Muscle of leg (tissue), 11 donors: Measurements from ENCODE around the gene RELA. TPM values are rescaled to one million over a fixed set of nuclear protein-coding genes. Genes with fewer than 3 reads are reported as not detected.

ENCODE experiments used
- DNase-seq: peaks from one replicate; pipeline ENCODE4 v3.0.0; 2013
- H3K27ac ChIP-seq: one replicate; pipeline ENCODE4 v1.5.1; 2013; ENCODE audit warnings: mild to moderate bottlenecking, low read length, control low read depth
- H3K27me3 ChIP-seq: one replicate; pipeline ENCODE4 v1.6.1; 2013; ENCODE audit warnings: low read length; ENCODE audit not compliant: control insufficient read depth, insufficient read depth
- H3K36me3 ChIP-seq: one replicate; pipeline ENCODE4 v1.6.1; 2013; ENCODE audit warnings: low read length; ENCODE audit not compliant: control insufficient read depth, insufficient read depth
- H3K4me1 ChIP-seq: one replicate; pipeline ENCODE4 v1.6.1; 2013; ENCODE audit warnings: low read length; ENCODE audit not compliant: control insufficient read depth, insufficient read depth
- H3K4me3 ChIP-seq: one replicate; pipeline ENCODE4 v1.5.1; 2013; ENCODE audit warnings: low read length, control low read depth
- H3K9me3 ChIP-seq: replicated peaks from 2 replicates; pipeline ENCODE4 v1.6.1; 2013; ENCODE audit warnings: low read depth, low read length; ENCODE audit not compliant: control insufficient read depth
- WGBS: methylation state at CpG from one replicate; pipeline ENCODE4 v1.1.5; 2013; ENCODE audit warnings: missing lambda C conversion rate; ENCODE audit not compliant: insufficient coverage; 5-methylcytosine and 5-hydroxymethylcytosine counted together
- polyA plus RNA-seq, 8 donors: library from polyadenylated mRNA; unstranded; fragments of 120-200 nt; gene quantifications; one replicate each; pipeline versions ENCODE4 v1.2.1 to v1.2.3, GENCODE V29; 2013; ENCODE audit warnings: inconsistent platforms in 1 of 8, low replicate concordance in 1 of 8; ENCODE audit not compliant: insufficient read length in 8 of 8, insufficient read depth in 1 of 8
- total RNA-seq: library from RNA; stranded (reverse); fragments of 120-200 nt; gene quantifications from one replicate; pipeline ENCODE4 v1.2.4, GENCODE V29; 2013

RELA gene
- total and polyA plus RNA-seq, 9 donors = 18.8 to 54.2 (median 42.8) TPM

GRCh38 chr11:65657426-65657825 lies 5.3 kb downstream of the RELA start:
- H3K4me3 ChIP-seq = no peak overlapping the region
- DNase-seq = no peak
- peaks cover 79% of the 10 kb centered on the region for H3K36me3 ChIP-seq
- no peaks in the 10 kb centered on the region for H3K9me3 ChIP-seq
- H3K27me3 ChIP-seq = no peaks in the 10 kb centered on the region
- no peak overlapping the region for H3K27ac ChIP-seq
- H3K4me1 ChIP-seq = peaks cover 38% of the 10 kb centered on the region
- WGBS = 87% methylated on average over 7 of the region's 7 CpGs

DNA sequence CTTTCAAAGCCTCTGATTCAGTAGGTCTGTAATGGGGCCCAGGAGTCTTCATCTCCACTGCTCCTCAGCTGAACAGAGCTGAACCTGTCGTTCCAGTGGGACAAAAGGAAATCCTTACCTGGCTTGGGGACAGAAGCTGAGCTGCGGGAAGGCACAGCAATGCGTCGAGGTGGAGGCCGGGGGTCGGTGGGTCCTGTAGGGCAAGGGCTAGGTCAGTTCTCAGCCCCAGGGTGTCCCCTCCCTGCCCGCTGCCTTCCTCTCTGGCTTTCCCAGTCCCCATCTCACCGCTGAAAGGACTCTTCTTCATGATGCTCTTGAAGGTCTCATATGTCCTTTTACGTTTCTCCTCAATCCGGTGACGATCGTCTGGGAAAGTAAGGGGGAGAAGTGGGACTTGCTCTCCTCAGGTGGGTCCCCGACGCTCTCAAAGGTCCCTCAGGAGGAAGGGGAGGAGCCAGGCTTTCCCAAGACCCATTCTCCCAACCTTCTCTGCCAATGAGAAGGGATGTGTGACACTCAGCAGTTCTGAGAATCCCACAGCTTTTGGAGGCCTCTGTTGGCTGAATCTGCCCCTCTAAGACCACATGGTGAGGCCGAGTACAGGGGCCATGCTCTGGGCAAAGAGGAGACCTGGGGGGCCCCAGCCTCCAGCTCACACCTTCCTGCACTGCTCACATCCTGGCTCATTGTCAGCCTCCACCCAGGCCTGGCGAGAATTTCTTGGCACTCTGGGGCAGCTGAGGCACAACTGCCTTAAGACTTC lies 7.0 kb downstream of the RELA start:
- no peak overlapping the region for H3K4me3 ChIP-seq
- no peak overlapping the region for H3K27ac ChIP-seq
- H3K4me1 ChIP-seq = peaks cover 40% of the 10 kb centered on the region
- WGBS = 85% methylated on average over 7 of the region's 16 CpGs
- peaks cover 80% of the 10 kb centered on the region for H3K36me3 ChIP-seq
- DNase-seq = peak; percentile 14
- H3K27me3 ChIP-seq = no peaks in the 10 kb centered on the region
- H3K9me3 ChIP-seq = no peaks in the 10 kb centered on the region

DNA sequence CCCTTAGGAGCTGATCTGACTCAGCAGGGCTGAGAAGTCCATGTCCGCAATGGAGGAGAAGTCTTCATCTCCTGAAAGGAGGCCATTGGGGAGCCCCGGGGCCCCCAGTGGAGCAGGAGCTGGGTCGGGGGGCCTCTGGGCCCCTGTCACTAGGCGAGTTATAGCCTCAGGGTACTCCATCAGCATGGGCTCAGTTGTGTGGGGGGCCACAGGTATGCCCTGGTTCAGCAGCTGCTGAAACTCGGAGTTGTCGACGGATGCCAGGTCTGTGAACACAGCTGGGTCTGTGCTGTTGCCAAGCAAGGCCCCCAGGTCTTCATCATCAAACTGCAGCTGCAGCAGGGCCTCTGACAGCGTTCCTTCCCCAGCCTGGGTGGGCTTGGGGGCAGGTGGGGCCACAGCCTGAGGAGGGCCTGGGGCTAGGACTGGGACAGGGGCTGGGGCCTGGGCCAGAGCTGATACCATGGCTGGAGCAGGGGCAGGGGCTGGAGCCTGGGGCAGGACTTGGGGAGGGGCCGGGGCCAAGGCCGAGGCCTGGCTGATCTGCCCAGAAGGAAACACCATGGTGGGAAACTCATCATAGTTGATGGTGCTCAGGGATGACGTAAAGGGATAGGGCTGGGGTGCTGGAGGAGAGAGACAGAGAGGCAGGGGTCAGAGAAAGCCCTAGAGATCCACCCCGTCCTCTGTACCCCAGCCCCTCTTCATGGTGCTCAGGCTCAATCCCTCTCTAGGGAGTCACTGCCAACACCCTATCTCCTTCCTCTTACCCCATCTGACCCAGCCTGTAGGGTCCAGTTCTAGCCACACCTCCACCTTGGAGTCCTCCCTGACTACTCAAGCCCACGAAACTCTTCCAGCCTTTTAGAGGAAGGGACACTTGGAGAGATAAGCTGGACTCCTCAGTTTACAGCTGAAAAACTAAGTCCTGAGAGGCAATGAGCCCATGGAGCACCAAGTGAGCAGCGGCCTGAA lies 8.1 kb downstream of the RELA start:
- peak; percentile 37 for DNase-seq
- H3K9me3 ChIP-seq = no peaks in the 10 kb centered on the region
- H3K27ac ChIP-seq = peak overlapping the region; percentile 99
- peaks cover 50% of the 10 kb centered on the region for H3K4me1 ChIP-seq
- no peak overlapping the region for H3K4me3 ChIP-seq
- no peaks in the 10 kb centered on the region for H3K27me3 ChIP-seq
- peaks cover 81% of the 10 kb centered on the region for H3K36me3 ChIP-seq
- WGBS = 68% methylated on average over 11 of the region's 14 CpGs

DNA sequence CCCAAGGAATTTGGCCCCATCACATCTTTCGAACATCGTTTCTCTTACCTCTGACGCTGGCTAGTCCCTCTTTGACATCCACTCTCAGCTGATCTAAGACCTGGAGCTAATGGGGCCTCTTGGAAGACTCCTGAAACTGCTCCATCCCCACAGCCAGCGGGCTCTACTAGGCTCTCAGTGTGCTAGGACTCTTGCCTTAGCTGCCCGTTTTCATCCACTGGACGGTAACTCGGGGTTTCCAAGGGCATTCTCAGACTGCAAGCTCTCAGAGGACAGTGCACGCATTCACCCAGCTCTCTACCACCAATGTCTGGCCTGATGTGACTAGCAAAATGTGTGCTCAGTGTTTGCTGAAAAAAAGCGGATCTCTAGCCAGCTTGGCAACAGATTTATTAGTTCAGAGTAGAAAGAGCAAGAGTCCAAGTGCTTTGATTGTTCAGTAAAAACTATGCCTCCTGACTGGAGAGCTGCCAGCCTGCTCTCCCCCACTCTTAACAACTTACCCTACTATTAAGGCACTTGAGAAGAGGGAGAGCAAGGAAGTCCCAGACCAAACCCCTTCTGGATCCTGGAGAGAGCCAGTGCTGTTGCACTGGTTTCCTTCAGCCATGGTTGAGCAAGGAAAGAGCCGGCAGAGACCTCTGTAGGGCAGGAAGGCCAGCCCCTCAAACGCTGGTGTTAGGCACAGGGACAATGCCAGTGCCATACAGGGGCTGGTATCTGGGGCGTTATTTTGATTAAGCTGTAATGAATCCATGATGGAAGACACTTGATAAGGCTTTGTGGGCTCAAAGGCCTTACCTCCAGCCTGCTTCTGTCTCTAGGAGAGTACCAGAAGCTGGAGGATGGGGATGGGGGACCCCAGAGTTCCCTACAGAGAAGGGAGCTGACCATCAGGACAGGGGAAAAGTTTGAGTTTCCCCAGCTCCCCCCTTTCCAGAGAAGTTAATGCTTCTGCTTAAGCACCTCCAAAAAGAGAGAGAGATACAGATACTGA lies 9.2 kb downstream of the RELA start:
- Histone ChIP-seq H3K27me3 (no peaks in the 10 kb centered on the region), H3K4me3 (peak overlapping the region; percentile 56), H3K9me3 (no peaks in the 10 kb centered on the region), H3K36me3 (peaks cover 79% of the 10 kb centered on the region), H3K27ac (peak overlapping the region; percentile 99), H3K4me1 (peaks cover 58% of the 10 kb centered on the region)
- DNase-seq = no peak
- 38% methylated on average over 6 of the region's 12 CpGs for WGBS

DNA sequence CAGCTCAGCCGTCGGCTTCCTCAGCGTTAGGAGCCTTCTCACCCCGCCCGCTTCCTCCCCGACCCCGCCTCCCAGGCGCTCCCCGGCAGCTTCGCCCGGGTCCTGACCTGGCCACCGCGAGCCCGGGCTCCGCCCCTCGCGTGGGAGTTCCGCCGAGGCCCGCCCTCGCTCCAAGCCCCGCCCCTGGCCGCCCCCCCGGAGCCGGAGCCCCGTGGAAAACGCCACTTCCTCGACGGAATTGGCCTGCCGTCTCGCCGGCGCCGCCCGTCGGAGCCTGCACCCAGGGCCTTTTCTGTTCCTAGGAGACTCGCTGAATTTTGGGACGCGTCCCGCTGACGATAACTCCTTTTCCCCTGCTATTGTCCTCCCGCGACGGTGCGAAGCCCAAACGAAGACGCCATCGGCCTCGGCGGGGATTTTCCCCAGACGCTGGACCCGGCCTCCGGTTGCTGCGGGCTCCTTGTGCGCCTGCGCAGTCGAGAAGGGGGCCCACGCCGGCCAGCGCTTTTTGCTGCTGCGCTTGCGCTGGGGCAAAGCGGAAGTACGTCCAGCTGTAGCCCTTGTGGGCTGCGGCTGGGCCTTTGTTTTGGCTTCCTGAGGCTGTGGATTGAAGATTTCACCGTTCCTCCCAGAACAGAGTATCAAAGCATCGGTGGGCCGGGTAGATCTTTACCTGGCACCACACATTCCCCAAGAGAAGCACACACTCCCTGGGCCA lies 10.0 kb downstream of the RELA start:
- under 1% methylated on average over 63 of the region's 68 CpGs for WGBS
- Histone ChIP-seq H3K27ac (peak overlapping the region; percentile 99), H3K27me3 (no peaks in the 10 kb centered on the region), H3K4me3 (peak overlapping the region; percentile 56), H3K4me1 (peaks cover 58% of the 10 kb centered on the region), H3K9me3 (no peaks in the 10 kb centered on the region), H3K36me3 (peaks cover 76% of the 10 kb centered on the region)
- DNase-seq = peak; percentile 98

DNA sequence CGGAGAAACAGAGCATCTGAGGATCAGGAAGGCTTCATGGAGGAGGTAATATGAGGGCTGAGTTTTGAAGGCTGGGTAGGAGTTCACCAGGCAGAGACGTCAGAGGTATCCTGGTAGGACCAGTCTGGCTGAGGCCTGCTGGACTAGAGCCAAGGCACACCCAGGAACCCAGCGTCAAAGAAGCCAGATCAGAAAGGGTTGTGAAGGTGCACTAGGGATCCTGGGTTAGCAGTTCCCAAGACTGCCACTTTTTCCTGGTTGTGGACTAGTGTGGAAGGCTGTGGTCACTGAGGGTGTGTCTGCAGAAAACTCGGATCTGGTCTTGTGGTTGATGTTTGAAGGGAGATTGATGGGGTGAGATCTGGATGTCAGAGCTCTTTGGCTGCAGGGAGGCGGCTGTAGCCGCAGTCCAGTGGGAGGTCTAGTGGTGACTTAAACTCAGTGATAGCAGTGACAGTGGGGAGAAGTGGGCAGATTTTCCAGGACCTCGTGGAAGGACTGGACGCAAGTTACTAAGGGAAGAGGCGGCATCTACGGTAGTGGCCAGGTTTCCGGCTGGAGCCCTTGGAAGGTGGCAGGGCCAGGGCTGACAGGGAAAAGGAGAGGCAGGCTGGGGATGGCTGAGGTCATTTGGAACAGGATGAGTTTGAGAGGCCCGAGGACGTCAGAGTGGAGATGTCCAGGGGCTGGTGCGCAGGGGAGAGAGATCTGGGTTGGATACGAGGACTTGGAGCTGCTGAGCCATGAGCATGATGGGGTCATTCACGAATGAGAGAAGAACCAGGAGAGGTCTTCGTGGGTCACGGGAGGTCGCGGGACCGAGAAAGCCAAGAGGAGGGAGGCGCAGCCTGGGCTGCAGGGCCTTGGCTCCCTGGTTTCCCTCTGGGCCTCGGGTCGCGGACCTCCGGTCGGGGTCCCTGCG lies 10.9 kb downstream of the RELA start:
- Histone ChIP-seq H3K4me1 (peaks cover 61% of the 10 kb centered on the region), H3K36me3 (peaks cover 68% of the 10 kb centered on the region), H3K9me3 (no peaks in the 10 kb centered on the region), H3K27ac (peak overlapping the region; percentile 99), H3K27me3 (no peaks in the 10 kb centered on the region), H3K4me3 (peak overlapping the region; percentile 35)
- DNase-seq = peak; percentile 79
- 19% methylated on average over 28 of the region's 28 CpGs for WGBS

DNA sequence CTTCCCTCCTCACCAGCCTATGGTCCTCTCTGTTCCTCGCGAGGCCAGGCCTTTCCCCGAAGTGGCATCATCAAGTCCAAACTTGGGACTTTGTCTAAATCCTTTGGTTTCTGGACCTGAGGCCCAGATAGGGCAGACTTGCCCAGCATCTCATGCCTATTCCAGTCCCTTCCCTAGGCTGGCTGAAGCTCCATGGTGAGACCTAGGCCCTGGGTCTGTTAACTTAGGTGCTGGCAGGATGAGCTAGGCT lies 11.5 kb downstream of the RELA start:
- H3K36me3 ChIP-seq = peaks cover 67% of the 10 kb centered on the region

DNA sequence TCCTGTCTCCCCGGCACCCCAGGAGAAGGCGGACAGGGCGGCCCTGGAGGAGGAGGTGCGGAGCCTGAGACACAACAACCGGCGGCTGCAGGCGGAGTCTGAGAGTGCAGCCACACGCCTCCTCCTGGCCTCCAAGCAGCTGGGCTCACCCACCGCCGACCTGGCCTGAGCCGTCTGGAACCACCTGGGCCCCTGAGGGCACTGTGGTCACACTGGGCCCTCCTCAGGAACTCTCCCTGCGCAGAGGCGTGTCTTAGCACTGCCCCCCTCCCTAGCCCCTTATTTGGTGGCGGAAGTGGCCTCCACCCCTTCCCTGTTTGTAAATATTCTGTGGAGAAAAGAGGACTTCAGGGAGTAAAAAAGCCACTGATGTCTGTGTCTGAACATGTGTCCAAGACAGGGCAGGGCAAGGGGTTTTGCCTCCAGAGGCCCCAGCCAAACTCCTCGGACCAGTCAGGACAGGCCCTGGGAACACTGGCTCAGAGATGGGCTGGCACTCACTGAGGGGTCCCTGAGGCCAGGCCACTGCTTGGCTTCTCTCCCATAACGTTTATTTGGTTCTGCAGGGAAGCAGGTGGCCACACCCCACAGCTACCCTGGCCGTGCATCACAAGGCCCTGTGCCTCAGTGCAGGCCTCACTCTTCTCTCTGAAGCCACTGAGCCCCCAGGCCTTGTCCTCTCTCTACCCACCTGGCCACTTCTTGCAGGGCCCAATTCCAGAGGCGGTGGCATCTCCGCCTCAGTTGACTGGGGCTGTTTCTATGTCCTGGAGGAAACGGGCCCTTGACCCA lies 12.0 kb downstream of the RELA start:
- Histone ChIP-seq H3K9me3 (no peaks in the 10 kb centered on the region), H3K27me3 (no peaks in the 10 kb centered on the region), H3K4me1 (peaks cover 67% of the 10 kb centered on the region), H3K27ac (peak overlapping the region; percentile 99), H3K4me3 (no peak overlapping the region), H3K36me3 (peaks cover 68% of the 10 kb centered on the region)
- DNase-seq = peak; percentile 32
- WGBS = 55% methylated on average over 13 of the region's 20 CpGs

More for the DNA sequence above, 11.5 kb downstream of the RELA start:
- Histone ChIP-seq H3K9me3 (no peaks in the 10 kb centered on the region), H3K27me3 (no peaks in the 10 kb centered on the region), H3K4me1 (peaks cover 62% of the 10 kb centered on the region), H3K4me3 (no peak overlapping the region), H3K27ac (peak overlapping the region; percentile 99)
- DNase-seq = no peak
- 100% methylated on average over 1 of the region's 3 CpGs for WGBS
